ENCODE results near the gene PHACTR4. TPM values are rescaled to one million over a fixed set of nuclear protein-coding genes. Genes with fewer than 3 reads are reported as not detected.

PHACTR4 gene
- total and polyA plus RNA-seq, 2 of the 13 experiments (the other 11 are each of a cell fraction or from before 2014, with no cell fraction given) = 13.9 to 17.1 TPM

DNA sequence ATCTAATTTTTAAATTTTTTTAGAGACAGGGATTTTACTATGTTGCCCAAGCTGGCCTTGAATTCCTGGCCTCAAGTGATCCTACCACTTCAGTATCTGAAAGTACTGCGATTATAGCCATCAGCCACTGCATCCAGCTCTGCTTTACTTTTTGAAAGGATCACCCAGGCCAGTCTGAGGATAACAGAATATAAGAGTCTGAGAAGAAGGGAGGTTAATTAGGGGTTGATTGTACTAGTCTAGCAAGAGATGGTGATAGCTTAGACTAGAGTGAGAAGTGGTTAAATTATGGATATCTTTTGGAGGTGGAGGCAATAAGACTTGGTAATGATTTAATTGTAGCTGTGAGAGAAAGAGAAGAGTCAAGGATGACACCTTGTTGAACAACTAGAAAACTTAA is 32.2 kb downstream of the PHACTR4 start:
- no peak for ATAC-seq
- FAIRE-seq = no peak
- in situ Hi-C loops (cut with HindIII; ENCODE audit: extremely low pct_ligation_motif_present, low pct_unique_long_range_greater_than_20kb) (loop anchor here (25.0 kb wide), 1 partner anchor 211 kb away; no protein-coding TSS in a partner anchor), intact Hi-C loops (cut with micrococcal nuclease; ENCODE audit: unreplicated experiment) (no loop called here)
- no TSS peak for BruUV-seq (replicated peaks)
- DNase-seq (ENCODE audit: low spot score) = no peak
- Histone ChIP-seq H3K79me2 (ENCODE audit: insufficient read depth, low read length) (peaks cover 75% of the 10 kb centered on the region), H3K27me3 (ENCODE audit: control insufficient read depth in 1 of 2, insufficient read depth in 2 of 2, low read length in 2 of 2) (no peaks in the 10 kb centered on the region), H3K4me3 (replicated peaks in 1 of 3; ENCODE audit: insufficient read depth in 1 of 3, low read depth in 2 of 3, low read length in 3 of 3) (no peak overlapping the region), H3K27ac (ENCODE audit: extremely low read length, insufficient read depth, low read length) (no peak overlapping the region), H3K9me3 (ENCODE audit: low read length) (no peaks in the 10 kb centered on the region), H3K9ac (ENCODE audit: insufficient read depth, low read depth, low read length) (no peak overlapping the region), H2AFZ (ENCODE audit: low read length) (no peak overlapping the region), H3K36me3 (replicated peaks in 1 of 2; ENCODE audit: control insufficient read depth in 1 of 2, insufficient read depth in 2 of 2, low read length in 2 of 2) (peaks cover 0 to 5% of the 10 kb centered on the region in 2 experiments; a peak in 2 of 5 replicates), H3K4me1 (ENCODE audit: insufficient read depth, low read length) (no peaks in the 10 kb centered on the region), H3K4me2 (ENCODE audit: low read depth, low read length) (no peak overlapping the region), H4K20me1 (ENCODE audit: insufficient read depth, low read length) (no peaks in the 10 kb centered on the region; the same call in 1 of the 2 replicates)
- TF ChIP-seq IKZF1 (IDR thresholded peaks at IDR 0.05) = no peak
- TF ChIP-seq ZNF550 (CRISPR knock-in tag; IDR thresholded peaks at IDR 0.05; ENCODE audit: borderline replicate concordance) = no peak
- TF ChIP-seq YEATS2 (CRISPR knock-in tag; IDR thresholded peaks at IDR 0.05; ENCODE audit: borderline replicate concordance) = no peak
- no peak for TF ChIP-seq ZNF335 (CRISPR knock-in tag; IDR thresholded peaks at IDR 0.05)
- POLR2A ChIA-PET = interaction anchor here (0.6 kb wide), 1 partner anchor 49 kb away, joined by 3 read pairs; no protein-coding TSS in a partner anchor
- CTCF ChIA-PET (ENCODE audit: low intra/inter-chr PET ratio, low total read pairs) = no interaction called here
- 100% methylated on average over 1 of the region's 1 CpG for WGBS (ENCODE audit: low lambda C conversion rate)

DNA sequence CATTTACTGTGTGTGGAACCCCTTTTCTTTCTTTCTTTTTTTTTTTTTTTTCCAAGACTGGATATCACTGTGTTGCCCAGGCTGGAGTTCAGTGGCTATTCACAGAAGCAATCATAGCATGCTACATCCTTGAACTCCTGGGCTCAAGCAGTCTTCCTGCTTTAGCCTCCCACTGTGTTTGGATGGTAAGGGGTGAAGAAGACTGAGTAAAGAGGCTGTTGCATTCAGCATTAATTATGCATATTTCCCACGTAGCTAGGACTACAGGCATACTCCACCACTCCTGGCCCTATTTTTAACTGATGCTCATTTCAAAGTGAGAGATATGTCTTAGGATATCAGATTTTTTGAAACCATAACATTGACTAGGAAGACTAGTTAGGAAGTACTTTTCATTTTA is 39.5 kb downstream of the PHACTR4 start:
- Histone ChIP-seq H3K4me3 (replicated peaks in 1 of 3; ENCODE audit: insufficient read depth in 1 of 3, low read depth in 2 of 3, low read length in 3 of 3) (no peak overlapping the region), H3K4me1 (ENCODE audit: insufficient read depth, low read length) (peaks cover 12% of the 10 kb centered on the region), H2AFZ (ENCODE audit: low read length) (no peak overlapping the region), H3K27ac (ENCODE audit: extremely low read length, insufficient read depth, low read length) (no peak overlapping the region), H3K4me2 (ENCODE audit: low read depth, low read length) (no peak overlapping the region), H3K36me3 (replicated peaks in 1 of 2; ENCODE audit: control insufficient read depth in 1 of 2, insufficient read depth in 2 of 2, low read length in 2 of 2) (peaks cover 0 to 9% of the 10 kb centered on the region in 2 experiments; a peak in 2 of 5 replicates), H3K27me3 (ENCODE audit: control insufficient read depth in 1 of 2, insufficient read depth in 2 of 2, low read length in 2 of 2) (no peaks in the 10 kb centered on the region), H3K9me3 (ENCODE audit: low read length) (no peaks in the 10 kb centered on the region), H3K79me2 (ENCODE audit: insufficient read depth, low read length) (peaks cover 41% of the 10 kb centered on the region), H3K9ac (ENCODE audit: insufficient read depth, low read depth, low read length) (no peak overlapping the region), H4K20me1 (ENCODE audit: insufficient read depth, low read length) (no peaks in the 10 kb centered on the region; the same call in 1 of the 2 replicates)
- ChIA-PET CTCF (ENCODE audit: low intra/inter-chr PET ratio, low total read pairs) (interaction anchor here (1.4 kb wide), 1 partner anchor 50 kb away, joined by 3 read pairs; no protein-coding TSS in a partner anchor), POLR2A (no interaction called here)
- no peak for TF ChIP-seq ADNP (CRISPR knock-in tag; IDR thresholded peaks at IDR 0.05)
- TF ChIP-seq ZZZ3 (CRISPR knock-in tag; IDR thresholded peaks at IDR 0.05; ENCODE audit: borderline replicate concordance) = no peak
- TF ChIP-seq ZNF264 (CRISPR knock-in tag; IDR thresholded peaks at IDR 0.05) = no peak
- TF ChIP-seq SP4 (CRISPR knock-in tag; IDR thresholded peaks at IDR 0.05) = no peak
- TF ChIP-seq RXRA (CRISPR knock-in tag; IDR thresholded peaks at IDR 0.05) = no peak
- no peak for TF ChIP-seq NR3C1 (CRISPR knock-in tag; IDR thresholded peaks at IDR 0.05)
- no peak for TF ChIP-seq ETV6 (CRISPR knock-in tag; conservative IDR thresholded peaks at IDR 0.05)
- no peak for TF ChIP-seq FOXJ3 (CRISPR knock-in tag; IDR thresholded peaks at IDR 0.05; ENCODE audit: borderline replicate concordance)
- ATAC-seq (no peak), FAIRE-seq (no peak), DNase-seq (ENCODE audit: low spot score) (no peak)
- in situ Hi-C loops (cut with HindIII; ENCODE audit: extremely low pct_ligation_motif_present, low pct_unique_long_range_greater_than_20kb) = loop anchor here (25.0 kb wide), 1 partner anchor 203 kb away; no protein-coding TSS in a partner anchor
- intact Hi-C loops (cut with micrococcal nuclease; ENCODE audit: unreplicated experiment) = no loop called here
- 100% methylated on average over 1 of the region's 1 CpG for WGBS (ENCODE audit: low lambda C conversion rate)
- BruUV-seq (replicated peaks) = no TSS peak
